Measurements from ENCODE around the gene PPDPF. TPM values are rescaled to one million over a fixed set of nuclear protein-coding genes. Genes with fewer than 3 reads are reported as not detected.

The PPDPF gene
- total and polyA plus RNA-seq, 3 donors from 2014 or later = 207 to 529 (median 431) TPM

DNA sequence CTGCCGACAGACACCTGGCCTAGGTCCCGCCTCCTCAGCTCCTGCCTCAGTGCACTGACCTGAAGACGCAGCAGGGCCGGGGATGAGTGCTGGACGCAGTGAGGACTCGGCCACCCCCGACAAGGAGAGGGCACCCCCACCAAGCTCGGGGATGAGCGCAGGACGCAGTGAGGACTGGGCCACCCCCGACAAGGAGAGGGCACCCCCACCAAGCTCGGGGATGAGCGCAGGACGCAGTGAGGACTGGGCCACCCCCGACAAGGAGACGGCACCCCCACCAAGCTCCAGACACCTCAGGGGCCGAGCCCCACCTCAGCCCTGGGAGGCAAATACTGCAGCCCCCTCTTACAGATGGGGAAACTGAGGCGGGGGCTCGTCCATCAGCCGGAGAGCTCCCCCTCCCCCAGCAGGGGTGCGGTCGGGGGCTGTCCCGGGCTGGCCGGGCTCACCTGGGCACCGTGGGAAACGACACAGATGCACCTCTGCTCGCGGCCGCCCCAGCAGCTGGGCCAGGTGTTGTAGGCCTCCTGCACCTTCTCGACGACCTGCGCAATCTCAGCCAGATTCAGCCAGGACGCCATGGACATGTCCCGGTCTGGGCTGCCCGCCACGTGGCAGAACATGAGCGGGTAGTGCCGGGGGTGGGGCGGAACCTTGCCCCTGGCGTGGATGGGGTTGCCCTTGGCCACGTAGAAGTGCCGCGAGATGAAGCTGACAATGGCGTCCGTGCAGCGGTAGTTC is 46.0 kb downstream of the PPDPF start:
- WGBS, 2 donors = 92 to 95% methylated on average over 13 to 46 of the region's 46 CpGs
- Histone ChIP-seq H3K4me3 (no peak overlapping the region), H3K27ac (no peak overlapping the region), H3K36me3 (ENCODE audit: low read depth, missing control alignments) (no peaks in the 10 kb centered on the region), H3K9me3 (no peaks in the 10 kb centered on the region), H3K4me1 (no peaks in the 10 kb centered on the region), H3K27me3 (no peaks in the 10 kb centered on the region)
- no peak for DNase-seq
- intact Hi-C loops (cut with DNase I; ENCODE audit: low total_unique reads) = no loop called here
- TF ChIP-seq, protein P1, sequence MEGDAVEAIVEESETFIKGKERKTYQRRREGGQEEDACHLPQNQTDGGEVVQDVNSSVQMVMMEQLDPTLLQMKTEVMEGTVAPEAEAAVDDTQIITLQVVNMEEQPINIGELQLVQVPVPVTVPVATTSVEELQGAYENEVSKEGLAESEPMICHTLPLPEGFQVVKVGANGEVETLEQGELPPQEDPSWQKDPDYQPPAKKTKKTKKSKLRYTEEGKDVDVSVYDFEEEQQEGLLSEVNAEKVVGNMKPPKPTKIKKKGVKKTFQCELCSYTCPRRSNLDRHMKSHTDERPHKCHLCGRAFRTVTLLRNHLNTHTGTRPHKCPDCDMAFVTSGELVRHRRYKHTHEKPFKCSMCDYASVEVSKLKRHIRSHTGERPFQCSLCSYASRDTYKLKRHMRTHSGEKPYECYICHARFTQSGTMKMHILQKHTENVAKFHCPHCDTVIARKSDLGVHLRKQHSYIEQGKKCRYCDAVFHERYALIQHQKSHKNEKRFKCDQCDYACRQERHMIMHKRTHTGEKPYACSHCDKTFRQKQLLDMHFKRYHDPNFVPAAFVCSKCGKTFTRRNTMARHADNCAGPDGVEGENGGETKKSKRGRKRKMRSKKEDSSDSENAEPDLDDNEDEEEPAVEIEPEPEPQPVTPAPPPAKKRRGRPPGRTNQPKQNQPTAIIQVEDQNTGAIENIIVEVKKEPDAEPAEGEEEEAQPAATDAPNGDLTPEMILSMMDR (IDR thresholded peaks at IDR 0.05) = no peak
- no peak for TF ChIP-seq POLR2A (IDR thresholded peaks at IDR 0.05)

DNA sequence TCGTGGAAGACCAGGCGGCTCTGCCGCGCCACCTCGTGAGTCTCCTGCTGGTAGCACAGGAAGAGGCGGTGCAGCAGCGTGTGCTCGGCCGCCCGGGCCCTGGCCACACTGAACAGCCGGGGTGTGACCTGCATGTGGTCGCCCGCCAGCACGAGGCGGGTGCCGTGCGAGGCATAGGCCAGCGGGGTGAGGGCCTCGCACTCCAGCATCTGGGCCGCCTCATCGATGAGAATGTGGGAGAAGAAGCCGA is 46.5 kb downstream of the PPDPF start:
- Histone ChIP-seq H3K9me3 (no peaks in the 10 kb centered on the region), H3K36me3 (ENCODE audit: low read depth, missing control alignments) (no peaks in the 10 kb centered on the region), H3K27ac (no peak overlapping the region), H3K4me1 (no peaks in the 10 kb centered on the region), H3K4me3 (no peak overlapping the region), H3K27me3 (no peaks in the 10 kb centered on the region)
- WGBS, 2 donors = 85 to 87% methylated on average over 10 to 20 of the region's 22 CpGs
- no peak for TF ChIP-seq POLR2A (IDR thresholded peaks at IDR 0.05)
- TF ChIP-seq, protein P1 (IDR thresholded peaks at IDR 0.05) = no peak
- no peak for DNase-seq
- intact Hi-C loops (cut with DNase I; ENCODE audit: low total_unique reads) = no loop called here

DNA sequence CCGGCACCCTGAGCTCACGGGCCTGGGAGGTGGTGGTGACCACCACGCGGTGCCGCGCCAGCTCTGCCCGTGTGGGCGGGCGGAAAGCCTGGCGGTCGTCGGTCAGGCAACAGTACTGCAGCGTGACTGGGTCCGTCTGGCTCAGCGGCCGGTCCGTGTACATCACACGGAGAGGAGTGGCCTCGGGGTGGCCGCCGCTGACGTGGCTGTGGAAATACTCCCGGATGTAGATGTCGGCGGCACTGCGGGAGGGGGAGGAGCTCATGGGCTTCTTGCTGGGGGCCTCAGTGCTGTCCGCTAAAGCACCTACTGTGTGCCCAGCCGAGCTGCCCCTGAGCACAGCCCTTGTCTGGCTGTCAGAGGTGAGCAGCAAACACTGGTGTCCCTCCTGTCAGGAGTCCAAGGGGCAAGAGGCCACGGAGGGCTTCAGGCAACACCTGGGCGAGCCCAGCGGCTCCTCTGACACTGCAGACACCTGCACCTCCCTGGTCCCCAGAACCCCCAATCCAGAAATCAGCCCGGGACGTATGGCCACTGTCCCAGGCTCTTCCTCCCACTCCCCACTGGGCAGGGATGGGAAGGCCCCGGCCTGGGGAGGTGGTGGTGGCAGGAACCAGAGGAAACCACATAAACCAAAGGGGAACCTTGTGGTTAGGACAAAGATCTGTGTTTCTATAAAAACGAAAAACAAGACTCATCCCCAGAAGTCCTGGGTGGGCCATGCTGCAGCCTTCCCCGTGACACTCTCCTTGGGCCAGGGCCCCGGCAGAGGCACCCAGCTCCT is 47.0 kb downstream of the PPDPF start:
- no peak overlapping the region for H3K4me3 ChIP-seq
- TF ChIP-seq POLR2A (IDR thresholded peaks at IDR 0.05) = no peak
- TF ChIP-seq, protein P1 (IDR thresholded peaks at IDR 0.05) = no peak
- WGBS, 2 donors = 87 to 91% methylated on average over 14 to 37 of the region's 37 CpGs
- no peak for DNase-seq
- no peaks in the 10 kb centered on the region for H3K27me3 ChIP-seq
- intact Hi-C loops (cut with DNase I; ENCODE audit: low total_unique reads) = no loop called here
- H3K4me1 ChIP-seq = no peaks in the 10 kb centered on the region
- H3K27ac ChIP-seq = no peak overlapping the region
- no peaks in the 10 kb centered on the region for H3K9me3 ChIP-seq
- H3K36me3 ChIP-seq (ENCODE audit: low read depth, missing control alignments) = no peaks in the 10 kb centered on the region

DNA sequence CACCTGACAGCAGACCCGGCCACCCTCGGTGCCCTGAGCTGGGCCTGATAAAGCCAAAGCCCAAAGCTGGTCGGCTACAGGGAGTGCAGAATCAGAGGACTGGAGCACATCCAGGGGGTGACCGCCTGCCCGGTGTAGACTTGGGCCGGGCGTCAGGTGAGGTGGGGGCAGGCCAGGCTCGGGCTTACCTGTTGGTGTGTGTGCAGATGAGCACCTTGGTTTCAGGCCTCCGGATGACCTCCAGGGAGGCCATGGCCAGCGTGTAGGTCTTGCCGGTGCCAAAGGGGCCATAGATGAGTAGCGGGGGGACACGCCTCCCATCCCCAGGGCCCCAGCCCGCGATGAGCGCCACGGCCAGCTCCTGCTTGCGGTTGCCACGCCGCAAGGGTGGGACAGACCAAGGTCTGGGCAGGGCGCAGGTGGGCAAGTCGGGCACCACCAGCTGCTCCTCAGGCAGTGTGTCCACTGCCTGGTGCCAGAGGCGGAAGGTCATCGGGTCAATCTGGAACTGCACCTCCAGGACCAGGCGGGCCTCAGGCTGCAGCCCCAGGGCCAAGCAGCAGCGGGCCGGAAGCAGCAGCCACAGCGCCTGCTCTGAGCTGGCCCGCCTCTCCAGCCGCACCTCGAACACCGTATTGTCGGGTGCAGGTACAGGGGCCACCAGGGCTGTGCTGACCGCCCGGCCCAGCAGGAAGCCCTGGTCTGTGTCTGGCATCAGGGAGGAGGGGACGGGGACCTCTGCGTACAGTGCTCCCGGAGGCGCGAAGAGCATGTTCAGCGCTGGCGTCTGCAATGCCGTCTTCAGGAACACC is 47.8 kb downstream of the PPDPF start:
- WGBS, 2 donors = 93 to 100% methylated on average over 2 to 42 of the region's 43 CpGs
- Histone ChIP-seq H3K27me3 (no peaks in the 10 kb centered on the region), H3K27ac (no peak overlapping the region), H3K9me3 (no peaks in the 10 kb centered on the region), H3K36me3 (ENCODE audit: low read depth, missing control alignments) (no peaks in the 10 kb centered on the region), H3K4me3 (no peak overlapping the region), H3K4me1 (peaks cover 3% of the 10 kb centered on the region)
- TF ChIP-seq, protein P1 (IDR thresholded peaks at IDR 0.05) = no peak
- no peak for TF ChIP-seq POLR2A (IDR thresholded peaks at IDR 0.05)
- intact Hi-C loops (cut with DNase I; ENCODE audit: low total_unique reads) = no loop called here
- DNase-seq = no peak

Measured in testis (tissue), 3 donors.